ENCODE measurements around the gene PTPN14. TPM values are rescaled to one million over a fixed set of nuclear protein-coding genes. Genes with fewer than 3 reads are reported as not detected.

Gene PTPN14
- total and polyA plus RNA-seq, 2 of the 4 experiments (the other 2 are of a cell fraction) = 21.5 to 31.7 TPM

- Histone ChIP-seq H4K8ac (ENCODE audit: low read depth in 2 of 2, low read length in 2 of 2) (no peak overlapping the region), H2AK9ac (replicated peaks; ENCODE audit: low read depth, low read length, poor library complexity) (no peak overlapping the region), H3K36me3 (ENCODE audit: control insufficient read depth, insufficient read depth, low read length) (peaks cover 3% of the 10 kb centered on the region; the same call in 1 of the 2 replicates), H3K4ac (ENCODE audit: low read depth, low read length) (no peak overlapping the region), H2AFZ (replicated peaks; ENCODE audit: low read length, poor library complexity) (no peak overlapping the region), H3K4me2 (ENCODE audit: low read depth, low read length) (no peak overlapping the region), H3K27me3 (ENCODE audit: control insufficient read depth, insufficient read depth, low read length) (no peaks in the 10 kb centered on the region), H4K91ac (ENCODE audit: insufficient read depth, low read depth, low read length) (no peak overlapping the region), H3K18ac (ENCODE audit: low read depth, low read length) (no peak overlapping the region), H3K23ac (ENCODE audit: low read depth, low read length) (no peak overlapping the region), H3K9me3 (ENCODE audit: control insufficient read depth, insufficient read depth, low read length) (no peaks in the 10 kb centered on the region), H4K20me1 (ENCODE audit: insufficient read depth, low read length) (no peaks in the 10 kb centered on the region; the same call in 1 of the 2 replicates), H3K4me1 (ENCODE audit: control insufficient read depth, insufficient read depth, low read length) (peaks cover 5% of the 10 kb centered on the region), H3K9ac (ENCODE audit: low read depth, low read length) (no peak overlapping the region), H3K14ac (replicated peaks; ENCODE audit: low read depth, low read length) (no peak overlapping the region), H2BK120ac (ENCODE audit: low read depth, low read length) (no peak overlapping the region), H2BK15ac (ENCODE audit: low read depth, low read length) (no peak overlapping the region), H3K79me1 (ENCODE audit: low read depth in 1 of 2, low read length in 2 of 2) (peaks cover 0 to 15% of the 10 kb centered on the region in 2 experiments; a peak in 2 of 4 replicates), H4K5ac (ENCODE audit: low read depth, low read length) (no peak overlapping the region), H3K56ac (ENCODE audit: extremely low read depth, insufficient read depth, low read length) (no peak overlapping the region), H2BK5ac (ENCODE audit: low read depth, low read length, poor library complexity, severe bottlenecking) (no peak overlapping the region), H2AK5ac (ENCODE audit: low read depth, low read length) (no peak overlapping the region), H3K9me1 (ENCODE audit: insufficient read depth, low read length) (no peaks in the 10 kb centered on the region; the same call in 1 of the 2 replicates), H3K27ac (ENCODE audit: insufficient read depth, low read length) (no peak overlapping the region), H2BK20ac (ENCODE audit: low read depth, low read length) (no peak overlapping the region), H3K4me3 (ENCODE audit: insufficient read depth, low read depth, low read length) (no peak overlapping the region)
- TF ChIP-seq MXI1 (IDR thresholded peaks at IDR 0.05; ENCODE audit: borderline replicate concordance, low read depth, low read length) = no peak
- TF ChIP-seq CEBPB (IDR thresholded peaks at IDR 0.05; ENCODE audit: low read depth, low read length) = no peak
- TF ChIP-seq BHLHE40 (IDR thresholded peaks at IDR 0.05; ENCODE audit: low read depth, low read length) = no peak
- TF ChIP-seq NFE2L2 (IDR thresholded peaks at IDR 0.05; ENCODE audit: low read depth, low read length) = no peak
- TF ChIP-seq ELK1 (IDR thresholded peaks at IDR 0.05; ENCODE audit: borderline replicate concordance, low read depth, low read length) = no peak
- no peak for TF ChIP-seq USF2 (IDR thresholded peaks at IDR 0.05; ENCODE audit: low read depth, low read length)
- dilution Hi-C loops (cut with HindIII; ENCODE audit: low sequenced_read_pairs, unreplicated experiment) = no loop called here
- in situ Hi-C loops (cut with MboI; ENCODE audit: low sequenced_read_pairs) = loop anchor here (5.0 kb wide), 3 partner anchors 117 to 1198 kb away; no protein-coding TSS in a partner anchor
- intact Hi-C loops (cut with micrococcal nuclease) = loop anchor here (1.0 to 10.0 kb wide), 7 partner anchors 68 to 1207 kb away; partner anchors contain the start of gene PTPN14
- ChIA-PET CTCF (interaction anchor here (0.5 to 7.9 kb wide), 13 partner anchors 12 to 263 kb away, joined by 3 to 79 read pairs (median 5); no protein-coding TSS in a partner anchor), POLR2A (ENCODE audit: unreplicated experiment) (no interaction called here)
- no peak for DNase-seq
- ATAC-seq (ENCODE audit: low read depth) = no peak
- no TSS peak for BruUV-seq (replicated peaks)
- 95% methylated on average over 7 of the region's 20 CpGs; no CpG with 5 or more reads in 1 of the 2 experiments for WGBS, 2 experiments (ENCODE audit: extremely low coverage in 2 of 2, insufficient read length in 1 of 2)
These were observed 221.8 kb downstream of the PTPN14 start for GRCh38 chr1:214329470-214330220.

Measured in IMR-90 (cell line).